K562 (cell line): ENCODE data around the gene SLC16A10. TPM values are rescaled to one million over a fixed set of nuclear protein-coding genes. Genes with fewer than 3 reads are reported as not detected.

ENCODE experiments used
- ATAC-seq: fragments of 200-7000 bp; cut with Tn5 transposase; 3 replicates; pipeline ENCODE4 v1.9.1; 2020; ENCODE audit warnings: moderate library complexity
- BruUV-seq: library from RNA; stranded (reverse); fragments of 400-500 nt; replicated peaks from 2 replicates; lab custom pipeline; 2021; lab: Mats Ljungman, UMichigan
- CTCF ChIA-PET: fragments of 300-600 bp; formaldehyde crosslinking; extraction: SDS; loops from one replicate; lab custom pipeline; 2021; ENCODE audit warnings: low intra/inter-chr PET ratio; lab: Yijun Ruan, JAX
- POLR2A ChIA-PET: fragments of 300-600, 350-650 bp; sonication (Branson Sonifier 250); formaldehyde crosslinking; extraction: SDS; loops from one replicate; lab custom pipeline; 2021; ENCODE audit warnings: antibody characterized with exemption, inconsistent platforms; lab: Yijun Ruan, JAX
- DNase-seq, 4 experiments: peaks; one replicate each; pipeline versions ENCODE4 v3.0.0 to v3.0.0-alpha.2; 2011 to 2018; ENCODE audit warnings: low spot score in 3 of 4, mixed read lengths in 3 of 4; ENCODE audit errors: extremely low read depth in 1 of 4
- FAIRE-seq: peaks from 2 replicates; lab custom pipeline; 2011; peaks lifted over from hg19 to GRCh38; lab: Jason Lieb, UNC
- H2AFZ ChIP-seq: 2 replicates; pipeline ENCODE4 v1.6.0; 2011; ENCODE audit warnings: low read depth, low read length, control low read depth, inconsistent platforms
- H3K27ac ChIP-seq: fragments of 200-600 bp; 3 replicates; pipeline ENCODE4 v1.8.0; 2011; ENCODE audit warnings: low read depth, mild to moderate bottlenecking, control low read depth, inconsistent platforms, low read length, moderate library complexity, mixed read lengths; ENCODE audit errors: extremely low read depth
- H3K27me3 ChIP-seq, 2 experiments: fragments of 300-600 bp in 1 of 2; 2 replicates in 1 of 2; 3 replicates in 1 of 2; pipeline versions ENCODE4 v1.6.0 to v1.8.0; 2011; ENCODE audit warnings: inconsistent platforms in 2 of 2, low read length in 2 of 2, mild to moderate bottlenecking in 1 of 2, mixed read lengths in 1 of 2, moderate library complexity in 1 of 2; ENCODE audit not compliant: control insufficient read depth in 2 of 2, insufficient read depth in 2 of 2
- H3K36me3 ChIP-seq: fragments of 300-600 bp; 3 replicates; pipeline ENCODE4 v1.8.0; 2011; ENCODE audit warnings: mild to moderate bottlenecking, low read length, inconsistent platforms; ENCODE audit not compliant: control insufficient read depth, insufficient read depth
- H3K4me1 ChIP-seq, 2 experiments: fragments of 200-600 bp in 1 of 2; replicated peaks in 1 of 2; 2 replicates in 1 of 2; 3 replicates in 1 of 2; pipeline versions ENCODE4 v1.5.1 to v1.8.0; 2011; ENCODE audit warnings: inconsistent platforms in 2 of 2, low read length in 2 of 2, mild to moderate bottlenecking in 1 of 2, mixed read lengths in 1 of 2, moderate library complexity in 1 of 2; ENCODE audit not compliant: control insufficient read depth in 2 of 2, insufficient read depth in 2 of 2
- H3K4me2 ChIP-seq: 2 replicates; pipeline ENCODE4 v1.6.1; 2011; ENCODE audit warnings: low read length, control low read depth, inconsistent platforms, mixed read lengths; ENCODE audit not compliant: insufficient read depth
- H3K4me3 ChIP-seq: fragments of 200-600 bp; sonication (generic), shearing (Covaris generic); 2 replicates; pipeline ENCODE4 v1.5.1; 2016; ENCODE audit warnings: control low read depth, inconsistent platforms
- H3K79me2 ChIP-seq: fragments of 200-600 bp; 3 replicates; pipeline ENCODE4 v1.8.0; 2011; ENCODE audit warnings: low read length, inconsistent platforms; ENCODE audit not compliant: control insufficient read depth, insufficient read depth
- H3K9ac ChIP-seq, 2 experiments: 2 replicates each; pipeline versions ENCODE4 v1.6.0 to v1.6.1; 2011; ENCODE audit warnings: low read depth in 2 of 2, low read length in 2 of 2, control low read depth in 1 of 2, inconsistent platforms in 1 of 2, mild to moderate bottlenecking in 1 of 2, mixed read lengths in 1 of 2; ENCODE audit not compliant: insufficient read depth in 1 of 2
- H3K9me1 ChIP-seq: one replicate; pipeline ENCODE4 v1.6.0; 2011; ENCODE audit warnings: inconsistent platforms, mild to moderate bottlenecking, low read length, moderate library complexity; ENCODE audit not compliant: control insufficient read depth, insufficient read depth
- H3K9me3 ChIP-seq: replicated peaks from 2 replicates; pipeline ENCODE4 v1.5.1; 2011; ENCODE audit warnings: low read depth, low read length, inconsistent platforms; ENCODE audit not compliant: control insufficient read depth, insufficient read depth
- H4K20me1 ChIP-seq: replicated peaks from 2 replicates; pipeline ENCODE4 v1.6.1; 2011; ENCODE audit warnings: low read length, inconsistent platforms, mixed read lengths; ENCODE audit not compliant: control insufficient read depth, insufficient read depth
- BRD4 ChIP-seq: fragments of 200-600 bp; sonication (generic); IDR thresholded peaks from 2 replicates; pipeline ENCODE4 v1.6.1; 2017; ENCODE audit warnings: inconsistent platforms
- BRF1 ChIP-seq: IDR thresholded peaks from 3 replicates; pipeline ENCODE4 v1.6.1; 2011; ENCODE audit warnings: borderline replicate concordance, mild to moderate bottlenecking; ENCODE audit not compliant: insufficient read length; ENCODE audit errors: extremely low read depth
- HDGF ChIP-seq: fragments of 450-650 bp; IDR thresholded peaks from 2 replicates; pipeline ENCODE4 v1.6.1; 2016
- RAD51 ChIP-seq: fragments of 450-650 bp; IDR thresholded peaks from 2 replicates; pipeline ENCODE4 v1.7.1; 2016; ENCODE audit warnings: low read depth, mild to moderate bottlenecking, borderline replicate concordance
- SAFB2 ChIP-seq: fragments of 200-400 bp; formaldehyde crosslinking; IDR thresholded peaks from 2 replicates; pipeline ENCODE4 v1.6.1; 2018; ENCODE audit warnings: borderline replicate concordance, low read length, low read depth, moderate library complexity; ENCODE audit not compliant: severe bottlenecking
- TFAM ChIP-seq: fragments of 250-450 bp; sonication (Bioruptor Pico); conservative IDR thresholded peaks from 2 replicates; pipeline ENCODE4 v1.5.0; 2021; ENCODE audit warnings: mild to moderate bottlenecking, moderate library complexity
- ZNF174 ChIP-seq: fragments of 250-450 bp; sonication (Bioruptor Pico); IDR thresholded peaks from 2 replicates; pipeline ENCODE4 v1.4.0; 2020; ENCODE audit warnings: mild to moderate bottlenecking
- ZNF41 ChIP-seq: fragments of 250-450 bp; sonication (Bioruptor Pico); conservative IDR thresholded peaks from 2 replicates; pipeline ENCODE4 v1.4.0; 2020; ENCODE audit warnings: mild to moderate bottlenecking
- WGBS: fragments of 100-300 bp; shearing (Covaris generic); methylation state at CpG from one replicate; pipeline ENCODE4 v1.1.6; 2016; ENCODE audit warnings: low coverage, mixed read lengths; ENCODE audit not compliant: insufficient coverage; ENCODE audit errors: missing lambda C conversion rate; 5-methylcytosine and 5-hydroxymethylcytosine counted together
- in situ Hi-C: fragments of 300-500 bp; cut with MboI; formaldehyde crosslinking; loops from 4 replicates; pipeline ENCODE4 v1.15.0; 2018; ENCODE audit warnings: inconsistent platforms, mixed read lengths
- intact Hi-C: fragments of 100-400 bp; cut with micrococcal nuclease; formaldehyde crosslinking; loops from 2 replicates; pipeline ENCODE4 v1.14.2; 2022
- polyA plus RNA-seq, 8 experiments: library from polyadenylated mRNA; depleted of rRNA in 4 of 8; stranded (reverse) in 5 of 8; unstranded in 3 of 8; fragments of >200 nt; fragmentation: Nextera tagmentation in 2 of 8; fragmentation: Illumina TruSeq in 1 of 8; extraction: Ambion mirVana in 2 of 8; extraction: Trizol in 1 of 8; gene quantifications; 2 replicates each; pipeline versions ENCODE4 v1.2.1 to v1.2.3, GENCODE V29; 2011 to 2014; ENCODE audit warnings: inconsistent platforms in 1 of 8, missing spikeins in 1 of 8
- total RNA-seq, 7 experiments: library from RNA; depleted of rRNA in 6 of 7; stranded (reverse); fragments of >200 nt in 6 of 7; fragmentation: Illumina TruSeq in 2 of 7; extraction: Trizol in 2 of 7; gene quantifications; 2 replicates each; pipeline versions ENCODE4 v1.2.1 to v1.2.3, GENCODE V29; 2011 to 2021; ENCODE audit warnings: low replicate concordance in 1 of 7
- TF ChIP-seq, protein P1 (sequence below): IDR thresholded peaks from 2 replicates; pipeline ENCODE4 v1.6.1; 2011; ENCODE audit warnings: borderline replicate concordance, low read depth, mild to moderate bottlenecking, moderate library complexity, low read length; ENCODE audit not compliant: insufficient read depth, poor library complexity, severe bottlenecking
- TF ChIP-seq, protein P2 (sequence below), 2 experiments: fragments of 450-650 bp; IDR thresholded peaks; 2 replicates each; pipeline ENCODE4 v1.6.1; 2016

The SLC16A10 gene
- total and polyA plus RNA-seq, 9 of the 15 experiments (the other 6 are each of a cell fraction or from before 2014, with no cell fraction given), result 0.02 to 0.54 (median 0.24) TPM; not detected in 4

DNA sequence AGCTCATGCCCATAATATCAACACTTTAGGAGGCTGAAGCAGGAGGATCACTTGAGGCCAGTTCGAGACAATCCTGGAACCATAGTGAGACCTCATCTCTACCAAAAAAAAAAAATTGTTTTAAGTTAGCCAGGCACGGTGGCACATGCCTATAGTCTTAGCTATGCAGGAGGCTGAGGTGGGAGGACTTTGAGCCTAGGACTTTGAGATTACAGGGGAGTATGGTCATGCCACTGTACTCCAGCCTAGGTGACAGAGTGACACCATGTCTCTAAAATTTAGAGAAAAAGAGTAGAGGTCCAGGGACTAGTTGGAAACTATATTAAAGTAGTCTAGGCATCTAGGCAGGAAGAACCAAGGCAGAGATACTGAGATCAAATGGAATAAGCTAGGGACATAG is 121.6 kb downstream of the SLC16A10 start:
- intact Hi-C loops, result no loop called here

More for the DNA sequence above, 121.6 kb downstream of the SLC16A10 start:
- H4K20me1 ChIP-seq, result 0 out of 2 replicates have a peak, but pooled peaks cover 7% of the 10 kb centered on the region
- no peak for DNase-seq
- ChIA-PET CTCF (no interaction called here), POLR2A (no interaction called here)
- no peak overlapping the region for H3K4me3 ChIP-seq
- no TSS peak for BruUV-seq
- no peak overlapping the region for H3K27ac ChIP-seq
- no peaks in the 10 kb centered on the region for H3K79me2 ChIP-seq
- no peak overlapping the region for H3K9ac ChIP-seq
- H2AFZ ChIP-seq, result no peak overlapping the region
- H3K36me3 ChIP-seq, result no peaks in the 10 kb centered on the region
- H3K27me3 ChIP-seq, result peaks cover 4 to 5% of the 10 kb centered on the region in 2 experiments; a peak in 3 of 5 replicates
- H3K4me2 ChIP-seq, result no peak overlapping the region
- H3K4me1 ChIP-seq, result peaks cover 0 to 7% of the 10 kb centered on the region in 2 experiments; a peak in 2 of 5 replicates
- TF ChIP-seq RAD51 (no peak), BRD4 (no peak), TFAM (CRISPR knock-in tag) (no peak), SAFB2 (no peak), ZNF41 (CRISPR knock-in tag) (no peak), BRF1 (no peak), ZNF174 (no peak), HDGF (no peak)
- TF ChIP-seq, protein P1, sequence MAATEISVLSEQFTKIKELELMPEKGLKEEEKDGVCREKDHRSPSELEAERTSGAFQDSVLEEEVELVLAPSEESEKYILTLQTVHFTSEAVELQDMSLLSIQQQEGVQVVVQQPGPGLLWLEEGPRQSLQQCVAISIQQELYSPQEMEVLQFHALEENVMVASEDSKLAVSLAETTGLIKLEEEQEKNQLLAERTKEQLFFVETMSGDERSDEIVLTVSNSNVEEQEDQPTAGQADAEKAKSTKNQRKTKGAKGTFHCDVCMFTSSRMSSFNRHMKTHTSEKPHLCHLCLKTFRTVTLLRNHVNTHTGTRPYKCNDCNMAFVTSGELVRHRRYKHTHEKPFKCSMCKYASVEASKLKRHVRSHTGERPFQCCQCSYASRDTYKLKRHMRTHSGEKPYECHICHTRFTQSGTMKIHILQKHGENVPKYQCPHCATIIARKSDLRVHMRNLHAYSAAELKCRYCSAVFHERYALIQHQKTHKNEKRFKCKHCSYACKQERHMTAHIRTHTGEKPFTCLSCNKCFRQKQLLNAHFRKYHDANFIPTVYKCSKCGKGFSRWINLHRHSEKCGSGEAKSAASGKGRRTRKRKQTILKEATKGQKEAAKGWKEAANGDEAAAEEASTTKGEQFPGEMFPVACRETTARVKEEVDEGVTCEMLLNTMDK, result no peak
- TF ChIP-seq, protein P2, sequence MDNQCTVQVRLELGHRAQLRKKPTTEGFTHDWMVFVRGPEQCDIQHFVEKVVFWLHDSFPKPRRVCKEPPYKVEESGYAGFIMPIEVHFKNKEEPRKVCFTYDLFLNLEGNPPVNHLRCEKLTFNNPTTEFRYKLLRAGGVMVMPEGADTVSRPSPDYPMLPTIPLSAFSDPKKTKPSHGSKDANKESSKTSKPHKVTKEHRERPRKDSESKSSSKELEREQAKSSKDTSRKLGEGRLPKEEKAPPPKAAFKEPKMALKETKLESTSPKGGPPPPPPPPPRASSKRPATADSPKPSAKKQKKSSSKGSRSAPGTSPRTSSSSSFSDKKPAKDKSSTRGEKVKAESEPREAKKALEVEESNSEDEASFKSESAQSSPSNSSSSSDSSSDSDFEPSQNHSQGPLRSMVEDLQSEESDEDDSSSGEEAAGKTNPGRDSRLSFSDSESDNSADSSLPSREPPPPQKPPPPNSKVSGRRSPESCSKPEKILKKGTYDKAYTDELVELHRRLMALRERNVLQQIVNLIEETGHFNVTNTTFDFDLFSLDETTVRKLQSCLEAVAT (IDR thresholded peaks at IDR 0.05), result no peak
- ATAC-seq, result no peak
- FAIRE-seq, result no peak
- H3K9me1 ChIP-seq, result no peaks in the 10 kb centered on the region
- H3K9me3 ChIP-seq, result no peaks in the 10 kb centered on the region
- WGBS, result 0% methylated on average over 2 of the region's 2 CpGs
- in situ Hi-C loops, result no loop called here
